K562 (cell line): ENCODE measurements around the gene CBY3. TPM values are rescaled to one million over a fixed set of nuclear protein-coding genes. Genes with fewer than 3 reads are reported as not detected.

ENCODE experiments used
- CBX1 ChIP-seq: sonication (generic); IDR thresholded peaks from 2 replicates; pipeline ENCODE4 v1.6.1; 2016; ENCODE audit warnings: antibody characterized with exemption, low read depth, mild to moderate bottlenecking
- CHAMP1 ChIP-seq: fragments of 450-650 bp; IDR thresholded peaks from 2 replicates; pipeline ENCODE4 v1.6.1; 2016; ENCODE audit warnings: mild to moderate bottlenecking
- GTF2A2 ChIP-seq: IDR thresholded peaks from 2 replicates; pipeline ENCODE4 v1.6.1; 2016; ENCODE audit warnings: mild to moderate bottlenecking, missing genetic modification characterization, missing compliant biosample characterization
- MYNN ChIP-seq, 2 experiments: sonication (generic); formaldehyde crosslinking in 1 of 2; IDR thresholded peaks; 2 replicates each; pipeline versions ENCODE4 v1.5.0 to v1.6.1; 2016 to 2020; ENCODE audit warnings: antibody characterized with exemption in 1 of 2, missing genetic modification reagents in 1 of 2
- PHF8 ChIP-seq: fragments of 200-600 bp; sonication (generic); IDR thresholded peaks from 2 replicates; pipeline ENCODE4 v1.6.1; 2012; ENCODE audit warnings: mixed run types, mild to moderate bottlenecking, inconsistent platforms, low read length, moderate library complexity, borderline replicate concordance
- RNF219 ChIP-seq: fragments of 250-450 bp; sonication (Bioruptor Pico); IDR thresholded peaks from 2 replicates; pipeline ENCODE4 v1.5.0; 2022; ENCODE audit warnings: mild to moderate bottlenecking
- ZMIZ1 ChIP-seq, 2 experiments: fragments of 150-350 bp in 1 of 2; IDR thresholded peaks; 2 replicates each; pipeline ENCODE4 v1.6.1; 2012 to 2016; ENCODE audit warnings: low read depth in 2 of 2, low read length in 2 of 2, mild to moderate bottlenecking in 1 of 2, moderate library complexity in 1 of 2
- ZNF695 ChIP-seq: fragments of 450-650 bp; formaldehyde crosslinking; IDR thresholded peaks from 2 replicates; pipeline ENCODE4 v1.4.0; 2020; ENCODE audit warnings: mild to moderate bottlenecking, moderate library complexity
- polyA plus RNA-seq, 8 experiments: library from polyadenylated mRNA; depleted of rRNA in 4 of 8; stranded (reverse) in 5 of 8; unstranded in 3 of 8; fragments of >200 nt; fragmentation: Nextera tagmentation in 2 of 8; fragmentation: Illumina TruSeq in 1 of 8; extraction: Ambion mirVana in 2 of 8; extraction: Trizol in 1 of 8; gene quantifications; 2 replicates each; pipeline versions ENCODE4 v1.2.1 to v1.2.3, GENCODE V29; 2011 to 2014; ENCODE audit warnings: inconsistent platforms in 1 of 8, missing spikeins in 1 of 8
- total RNA-seq, 7 experiments: library from RNA; depleted of rRNA in 6 of 7; stranded (reverse); fragments of >200 nt in 6 of 7; fragmentation: Illumina TruSeq in 2 of 7; extraction: Trizol in 2 of 7; gene quantifications; 2 replicates each; pipeline versions ENCODE4 v1.2.1 to v1.2.3, GENCODE V29; 2011 to 2021; ENCODE audit warnings: low replicate concordance in 1 of 7
- TF ChIP-seq, protein P1 (sequence below): fragments of 200-400 bp; formaldehyde crosslinking; IDR thresholded peaks from 2 replicates; pipeline ENCODE4 v1.6.1; 2017; ENCODE audit warnings: mild to moderate bottlenecking, low read depth, low read length, moderate library complexity
- TF ChIP-seq, protein P2 (sequence below): sonication (generic); formaldehyde crosslinking; IDR thresholded peaks from 2 replicates; pipeline ENCODE4 v1.8.0; 2022; ENCODE audit warnings: missing genetic modification reagents, mild to moderate bottlenecking, moderate library complexity, borderline replicate concordance
- TF ChIP-seq, protein P3 (sequence below): sonication (generic); formaldehyde crosslinking; IDR thresholded peaks from 2 replicates; pipeline ENCODE4 v1.8.1; 2023; ENCODE audit warnings: mild to moderate bottlenecking, missing genetic modification reagents

CBY3 gene
- total and polyA plus RNA-seq, 9 of the 15 experiments (the other 6 are each of a cell fraction or from before 2014, with no cell fraction given), result not detected

- TF ChIP-seq CHAMP1 (no peak), ZNF695 (CRISPR knock-in tag) (no peak), GTF2A2 (tag) (no peak), CBX1 (peak; percentile 82), PHF8 (peak; percentile 75; the same call in 1 of the 2 replicates), MYNN (IDR thresholded peaks at IDR 0.05) (no peak), MYNN (CRISPR knock-in tag; IDR thresholded peaks at IDR 0.05) (no peak), ZMIZ1 (IDR thresholded peaks at IDR 0.05; ENCODE audit: low read depth in 2 of 2, low read length in 2 of 2) (peak in 1 of 2 experiments; percentile 63; a peak in 1 of 4 replicates), RNF219 (CRISPR knock-in tag) (no peak)
- TF ChIP-seq, protein P1, sequence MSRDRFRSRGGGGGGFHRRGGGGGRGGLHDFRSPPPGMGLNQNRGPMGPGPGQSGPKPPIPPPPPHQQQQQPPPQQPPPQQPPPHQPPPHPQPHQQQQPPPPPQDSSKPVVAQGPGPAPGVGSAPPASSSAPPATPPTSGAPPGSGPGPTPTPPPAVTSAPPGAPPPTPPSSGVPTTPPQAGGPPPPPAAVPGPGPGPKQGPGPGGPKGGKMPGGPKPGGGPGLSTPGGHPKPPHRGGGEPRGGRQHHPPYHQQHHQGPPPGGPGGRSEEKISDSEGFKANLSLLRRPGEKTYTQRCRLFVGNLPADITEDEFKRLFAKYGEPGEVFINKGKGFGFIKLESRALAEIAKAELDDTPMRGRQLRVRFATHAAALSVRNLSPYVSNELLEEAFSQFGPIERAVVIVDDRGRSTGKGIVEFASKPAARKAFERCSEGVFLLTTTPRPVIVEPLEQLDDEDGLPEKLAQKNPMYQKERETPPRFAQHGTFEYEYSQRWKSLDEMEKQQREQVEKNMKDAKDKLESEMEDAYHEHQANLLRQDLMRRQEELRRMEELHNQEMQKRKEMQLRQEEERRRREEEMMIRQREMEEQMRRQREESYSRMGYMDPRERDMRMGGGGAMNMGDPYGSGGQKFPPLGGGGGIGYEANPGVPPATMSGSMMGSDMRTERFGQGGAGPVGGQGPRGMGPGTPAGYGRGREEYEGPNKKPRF, result no peak
- TF ChIP-seq, protein P2, sequence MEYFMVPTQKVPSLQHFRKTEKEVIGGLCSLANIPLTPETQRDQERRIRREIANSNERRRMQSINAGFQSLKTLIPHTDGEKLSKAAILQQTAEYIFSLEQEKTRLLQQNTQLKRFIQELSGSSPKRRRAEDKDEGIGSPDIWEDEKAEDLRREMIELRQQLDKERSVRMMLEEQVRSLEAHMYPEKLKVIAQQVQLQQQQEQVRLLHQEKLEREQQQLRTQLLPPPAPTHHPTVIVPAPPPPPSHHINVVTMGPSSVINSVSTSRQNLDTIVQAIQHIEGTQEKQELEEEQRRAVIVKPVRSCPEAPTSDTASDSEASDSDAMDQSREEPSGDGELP, result no peak
- TF ChIP-seq, protein P3, sequence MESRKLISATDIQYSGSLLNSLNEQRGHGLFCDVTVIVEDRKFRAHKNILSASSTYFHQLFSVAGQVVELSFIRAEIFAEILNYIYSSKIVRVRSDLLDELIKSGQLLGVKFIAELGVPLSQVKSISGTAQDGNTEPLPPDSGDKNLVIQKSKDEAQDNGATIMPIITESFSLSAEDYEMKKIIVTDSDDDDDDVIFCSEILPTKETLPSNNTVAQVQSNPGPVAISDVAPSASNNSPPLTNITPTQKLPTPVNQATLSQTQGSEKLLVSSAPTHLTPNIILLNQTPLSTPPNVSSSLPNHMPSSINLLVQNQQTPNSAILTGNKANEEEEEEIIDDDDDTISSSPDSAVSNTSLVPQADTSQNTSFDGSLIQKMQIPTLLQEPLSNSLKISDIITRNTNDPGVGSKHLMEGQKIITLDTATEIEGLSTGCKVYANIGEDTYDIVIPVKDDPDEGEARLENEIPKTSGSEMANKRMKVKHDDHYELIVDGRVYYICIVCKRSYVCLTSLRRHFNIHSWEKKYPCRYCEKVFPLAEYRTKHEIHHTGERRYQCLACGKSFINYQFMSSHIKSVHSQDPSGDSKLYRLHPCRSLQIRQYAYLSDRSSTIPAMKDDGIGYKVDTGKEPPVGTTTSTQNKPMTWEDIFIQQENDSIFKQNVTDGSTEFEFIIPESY (CRISPR knock-in tag), result 0 out of 2 replicates have a peak, but pooled peaks have one; percentile 34
Observed at GRCh38 chr5:179698935-179699615, 18.2 kb upstream of the CBY3 start, which contains the start of gene CANX (continued).
